K562 (cell line): ENCODE results near the gene TRDMT1. TPM values are rescaled to one million over a fixed set of nuclear protein-coding genes. Genes with fewer than 3 reads are reported as not detected.

ENCODE experiments used
- ATAC-seq: fragments of 200-7000 bp; cut with Tn5 transposase; 3 replicates; pipeline ENCODE4 v1.9.1; 2020; ENCODE audit warnings: moderate library complexity
- BruUV-seq: library from RNA; stranded (reverse); fragments of 400-500 nt; replicated peaks from 2 replicates; lab custom pipeline; 2021; lab: Mats Ljungman, UMichigan
- CTCF ChIA-PET: fragments of 300-600 bp; formaldehyde crosslinking; extraction: SDS; loops from one replicate; lab custom pipeline; 2021; ENCODE audit warnings: low intra/inter-chr PET ratio; lab: Yijun Ruan, JAX
- POLR2A ChIA-PET: fragments of 300-600, 350-650 bp; sonication (Branson Sonifier 250); formaldehyde crosslinking; extraction: SDS; loops from one replicate; lab custom pipeline; 2021; ENCODE audit warnings: antibody characterized with exemption, inconsistent platforms; lab: Yijun Ruan, JAX
- DNase-seq, 4 experiments: peaks; one replicate each; pipeline versions ENCODE4 v3.0.0 to v3.0.0-alpha.2; 2011 to 2018; ENCODE audit warnings: low spot score in 3 of 4, mixed read lengths in 3 of 4; ENCODE audit errors: extremely low read depth in 1 of 4
- FAIRE-seq: peaks from 2 replicates; lab custom pipeline; 2011; peaks lifted over from hg19 to GRCh38; lab: Jason Lieb, UNC
- H2AFZ ChIP-seq: 2 replicates; pipeline ENCODE4 v1.6.0; 2011; ENCODE audit warnings: low read depth, low read length, control low read depth, inconsistent platforms
- H3K27ac ChIP-seq: fragments of 200-600 bp; 3 replicates; pipeline ENCODE4 v1.8.0; 2011; ENCODE audit warnings: low read depth, mild to moderate bottlenecking, control low read depth, inconsistent platforms, low read length, moderate library complexity, mixed read lengths; ENCODE audit errors: extremely low read depth
- H3K27me3 ChIP-seq, 2 experiments: fragments of 300-600 bp in 1 of 2; 2 replicates in 1 of 2; 3 replicates in 1 of 2; pipeline versions ENCODE4 v1.6.0 to v1.8.0; 2011; ENCODE audit warnings: inconsistent platforms in 2 of 2, low read length in 2 of 2, mild to moderate bottlenecking in 1 of 2, mixed read lengths in 1 of 2, moderate library complexity in 1 of 2; ENCODE audit not compliant: control insufficient read depth in 2 of 2, insufficient read depth in 2 of 2
- H3K36me3 ChIP-seq: fragments of 300-600 bp; 3 replicates; pipeline ENCODE4 v1.8.0; 2011; ENCODE audit warnings: mild to moderate bottlenecking, low read length, inconsistent platforms; ENCODE audit not compliant: control insufficient read depth, insufficient read depth
- H3K4me1 ChIP-seq, 2 experiments: fragments of 200-600 bp in 1 of 2; replicated peaks in 1 of 2; 2 replicates in 1 of 2; 3 replicates in 1 of 2; pipeline versions ENCODE4 v1.5.1 to v1.8.0; 2011; ENCODE audit warnings: inconsistent platforms in 2 of 2, low read length in 2 of 2, mild to moderate bottlenecking in 1 of 2, mixed read lengths in 1 of 2, moderate library complexity in 1 of 2; ENCODE audit not compliant: control insufficient read depth in 2 of 2, insufficient read depth in 2 of 2
- H3K4me2 ChIP-seq: 2 replicates; pipeline ENCODE4 v1.6.1; 2011; ENCODE audit warnings: low read length, control low read depth, inconsistent platforms, mixed read lengths; ENCODE audit not compliant: insufficient read depth
- H3K4me3 ChIP-seq: fragments of 200-600 bp; sonication (generic), shearing (Covaris generic); 2 replicates; pipeline ENCODE4 v1.5.1; 2016; ENCODE audit warnings: control low read depth, inconsistent platforms
- H3K79me2 ChIP-seq: fragments of 200-600 bp; 3 replicates; pipeline ENCODE4 v1.8.0; 2011; ENCODE audit warnings: low read length, inconsistent platforms; ENCODE audit not compliant: control insufficient read depth, insufficient read depth
- H3K9ac ChIP-seq, 2 experiments: 2 replicates each; pipeline versions ENCODE4 v1.6.0 to v1.6.1; 2011; ENCODE audit warnings: low read depth in 2 of 2, low read length in 2 of 2, control low read depth in 1 of 2, inconsistent platforms in 1 of 2, mild to moderate bottlenecking in 1 of 2, mixed read lengths in 1 of 2; ENCODE audit not compliant: insufficient read depth in 1 of 2
- H3K9me1 ChIP-seq: one replicate; pipeline ENCODE4 v1.6.0; 2011; ENCODE audit warnings: inconsistent platforms, mild to moderate bottlenecking, low read length, moderate library complexity; ENCODE audit not compliant: control insufficient read depth, insufficient read depth
- H3K9me3 ChIP-seq: replicated peaks from 2 replicates; pipeline ENCODE4 v1.5.1; 2011; ENCODE audit warnings: low read depth, low read length, inconsistent platforms; ENCODE audit not compliant: control insufficient read depth, insufficient read depth
- H4K20me1 ChIP-seq: replicated peaks from 2 replicates; pipeline ENCODE4 v1.6.1; 2011; ENCODE audit warnings: low read length, inconsistent platforms, mixed read lengths; ENCODE audit not compliant: control insufficient read depth, insufficient read depth
- ARID1B ChIP-seq: fragments of 450-650 bp; IDR thresholded peaks from 2 replicates; pipeline ENCODE4 v1.6.1; 2016; ENCODE audit warnings: antibody characterized with exemption, mild to moderate bottlenecking, inconsistent platforms
- ATF7 ChIP-seq: fragments of 450-650 bp; IDR thresholded peaks from 2 replicates; pipeline ENCODE4 v1.7.1; 2014; ENCODE audit warnings: mild to moderate bottlenecking, moderate library complexity
- C11orf30 ChIP-seq: fragments of 450-650 bp; IDR thresholded peaks from 2 replicates; pipeline ENCODE4 v1.6.1; 2016; ENCODE audit warnings: low read depth, mild to moderate bottlenecking
- CEBPG ChIP-seq, 3 experiments: fragments of 200-800 bp in 1 of 3; sonication (Bioruptor generic) in 1 of 3; sonication (generic) in 1 of 3; formaldehyde crosslinking in 1 of 3; IDR thresholded peaks in 2 of 3; conservative IDR thresholded peaks in 1 of 3; 2 replicates each; pipeline versions ENCODE4 v1.6.1 to v1.8.0; 2016 to 2022; ENCODE audit warnings: missing compliant biosample characterization in 2 of 3, missing genetic modification characterization in 2 of 3, mild to moderate bottlenecking in 1 of 3, missing genetic modification reagents in 1 of 3
- EP400 ChIP-seq: fragments of 450-650 bp; IDR thresholded peaks from 2 replicates; pipeline ENCODE4 v1.6.1; 2017; ENCODE audit warnings: antibody characterized with exemption, mild to moderate bottlenecking, moderate library complexity
- HIVEP1 ChIP-seq: fragments of 250-450 bp; sonication (Bioruptor Pico); IDR thresholded peaks from 2 replicates; pipeline ENCODE4 v1.4.0; 2020; ENCODE audit warnings: mild to moderate bottlenecking
- JUN ChIP-seq, 2 experiments: sonication (generic) in 1 of 2; formaldehyde crosslinking in 1 of 2; IDR thresholded peaks; 2 replicates each; pipeline versions ENCODE4 v1.6.1 to v1.8.0; 2012 to 2022; ENCODE audit warnings: borderline replicate concordance in 2 of 2, mild to moderate bottlenecking in 2 of 2, improper control_type of control experiment in 1 of 2, low read depth in 1 of 2, low read length in 1 of 2, missing genetic modification reagents in 1 of 2
- JUND ChIP-seq, 2 experiments: IDR thresholded peaks; 2 replicates in 1 of 2; 3 replicates in 1 of 2; pipeline ENCODE4 v1.6.1; 2011; ENCODE audit warnings: borderline replicate concordance in 2 of 2, low read depth in 2 of 2, low read length in 2 of 2, improper control_type of control experiment in 1 of 2, missing biosample characterization in 1 of 2, missing genetic modification characterization in 1 of 2, missing genetic modification reagents in 1 of 2
- POLR2AphosphoS2 ChIP-seq: IDR thresholded peaks from 2 replicates; pipeline ENCODE4 v1.6.1; 2012; ENCODE audit warnings: low read length, improper control_type of control experiment
- RAD21 ChIP-seq, 2 experiments: fragments of 250-450 bp in 1 of 2; fragments of 450-650 bp in 1 of 2; sonication (Bioruptor Pico) in 1 of 2; formaldehyde crosslinking in 1 of 2; IDR thresholded peaks in 1 of 2; conservative IDR thresholded peaks in 1 of 2; 2 replicates each; pipeline versions ENCODE4 v1.4.0 to v1.8.0; 2020 to 2022; ENCODE audit warnings: mild to moderate bottlenecking in 2 of 2, moderate library complexity in 1 of 2
- SPI1 ChIP-seq: IDR thresholded peaks from 2 replicates; pipeline ENCODE4 v1.6.1; 2011; ENCODE audit warnings: low read depth, low read length, control low read depth, borderline replicate concordance
- TAF15 ChIP-seq: fragments of 200-400 bp; formaldehyde crosslinking; IDR thresholded peaks from 2 replicates; pipeline ENCODE4 v1.6.1; 2017; ENCODE audit warnings: mild to moderate bottlenecking, low read depth, low read length, moderate library complexity
- TBP ChIP-seq: optimal IDR thresholded peaks from 2 replicates; pipeline ENCODE3; 2011; ENCODE audit warnings: low read depth, low read length, improper control_type of control experiment
- U2AF2 ChIP-seq: fragments of 200-400 bp; formaldehyde crosslinking; optimal IDR thresholded peaks from 2 replicates; pipeline ENCODE3; 2017; ENCODE audit warnings: low read depth, mild to moderate bottlenecking, low read length
- XRCC3 ChIP-seq: fragments of 450-650 bp; IDR thresholded peaks from 2 replicates; pipeline ENCODE4 v1.6.1; 2017; ENCODE audit warnings: mild to moderate bottlenecking, moderate library complexity
- ZBTB17 ChIP-seq: fragments of 450-650 bp; formaldehyde crosslinking; IDR thresholded peaks from 2 replicates; pipeline ENCODE4 v1.4.0; 2020; ENCODE audit warnings: mild to moderate bottlenecking
- ZNF324 ChIP-seq: fragments of 250-450 bp; sonication (Bioruptor Pico); IDR thresholded peaks from 2 replicates; pipeline ENCODE4 v1.4.0; 2020; ENCODE audit warnings: mild to moderate bottlenecking
- in situ Hi-C: fragments of 300-500 bp; cut with MboI; formaldehyde crosslinking; loops from 4 replicates; pipeline ENCODE4 v1.15.0; 2018; ENCODE audit warnings: inconsistent platforms, mixed read lengths
- intact Hi-C: fragments of 100-400 bp; cut with micrococcal nuclease; formaldehyde crosslinking; loops from 2 replicates; pipeline ENCODE4 v1.14.2; 2022
- polyA plus RNA-seq, 8 experiments: library from polyadenylated mRNA; depleted of rRNA in 4 of 8; stranded (reverse) in 5 of 8; unstranded in 3 of 8; fragments of >200 nt; fragmentation: Nextera tagmentation in 2 of 8; fragmentation: Illumina TruSeq in 1 of 8; extraction: Ambion mirVana in 2 of 8; extraction: Trizol in 1 of 8; gene quantifications; 2 replicates each; pipeline versions ENCODE4 v1.2.1 to v1.2.3, GENCODE V29; 2011 to 2014; ENCODE audit warnings: inconsistent platforms in 1 of 8, missing spikeins in 1 of 8
- total RNA-seq, 7 experiments: library from RNA; depleted of rRNA in 6 of 7; stranded (reverse); fragments of >200 nt in 6 of 7; fragmentation: Illumina TruSeq in 2 of 7; extraction: Trizol in 2 of 7; gene quantifications; 2 replicates each; pipeline versions ENCODE4 v1.2.1 to v1.2.3, GENCODE V29; 2011 to 2021; ENCODE audit warnings: low replicate concordance in 1 of 7
- TF ChIP-seq, protein P1 (sequence below): sonication (generic); formaldehyde crosslinking; IDR thresholded peaks from 2 replicates; pipeline ENCODE4 v1.9.0; 2022; ENCODE audit warnings: mild to moderate bottlenecking, missing genetic modification reagents
- TF ChIP-seq, protein P2 (sequence below): sonication (generic); formaldehyde crosslinking; IDR thresholded peaks from 2 replicates; pipeline ENCODE4 v1.9.0; 2022; ENCODE audit warnings: mild to moderate bottlenecking, missing genetic modification reagents

TRDMT1 gene
- total and polyA plus RNA-seq, 9 of the 15 experiments (the other 6 are each of a cell fraction or from before 2014, with no cell fraction given): 5.4 to 12.6 (median 9.3) TPM

- TF ChIP-seq POLR2AphosphoS2 (no peak), ATF7 (peak; percentile 79), HIVEP1 (CRISPR knock-in tag) (no peak), CEBPG (CRISPR knock-in tag; IDR thresholded peaks at IDR 0.05) (no peak), CEBPG (tag; conservative IDR thresholded peaks at IDR 0.05 in 1 of 2, IDR thresholded peaks at IDR 0.05 in 1 of 2) (0 out of 4 replicates have a peak, but pooled peaks of 1 of the 2 experiments have one; percentile 32), JUN (IDR thresholded peaks at IDR 0.05; ENCODE audit: borderline replicate concordance, low read depth, low read length) (peak; percentile 51; the same call in 1 of the 2 replicates), JUN (CRISPR knock-in tag; IDR thresholded peaks at IDR 0.05; ENCODE audit: borderline replicate concordance) (no peak)
- TF ChIP-seq, protein P1, sequence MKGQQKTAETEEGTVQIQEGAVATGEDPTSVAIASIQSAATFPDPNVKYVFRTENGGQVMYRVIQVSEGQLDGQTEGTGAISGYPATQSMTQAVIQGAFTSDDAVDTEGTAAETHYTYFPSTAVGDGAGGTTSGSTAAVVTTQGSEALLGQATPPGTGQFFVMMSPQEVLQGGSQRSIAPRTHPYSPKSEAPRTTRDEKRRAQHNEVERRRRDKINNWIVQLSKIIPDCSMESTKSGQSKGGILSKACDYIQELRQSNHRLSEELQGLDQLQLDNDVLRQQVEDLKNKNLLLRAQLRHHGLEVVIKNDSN (CRISPR knock-in tag): no peak
These were observed 12.3 kb upstream of the TRDMT1 start (continued) for GRCh38 chr10:17213646-17214349.

- Histone ChIP-seq H3K36me3 (no peaks in the 10 kb centered on the region), H2AFZ (peak overlapping the region; percentile 56), H3K4me2 (no peak overlapping the region), H4K20me1 (no peaks in the 10 kb centered on the region), H3K9me3 (no peaks in the 10 kb centered on the region), H3K79me2 (0 out of 3 replicates have a peak, but pooled peaks cover 2% of the 10 kb centered on the region), H3K4me1 (peaks cover 5 to 53% of the 10 kb centered on the region in 2 experiments), H3K9ac (no peak overlapping the region), H3K4me3 (no peak overlapping the region), H3K27ac (peak overlapping the region; percentile 23; the same call in 2 of the 3 replicates), H3K9me1 (no peaks in the 10 kb centered on the region), H3K27me3 (no peaks in the 10 kb centered on the region)
- in situ Hi-C loops: no loop called here
- CTCF ChIA-PET: no interaction called here
- intact Hi-C loops: no loop called here
- no TSS peak for BruUV-seq
- ATAC-seq: peak; percentile 53
- DNase-seq: peak in 2 of 4 experiments; percentile 30 to 62
- POLR2A ChIA-PET: interaction anchor here (0.8 to 2.8 kb wide), 4 partner anchors 10 to 17 kb away, joined by 3 to 17 read pairs (median 7); partner anchors contain the start of genes TRDMT1 and VIM
- peak; percentile 61 for FAIRE-seq
- TF ChIP-seq TAF15 (no peak), ZNF324 (no peak), JUND (IDR thresholded peaks at IDR 0.05; ENCODE audit: borderline replicate concordance, low read depth, low read length) (no peak), JUND (tag; IDR thresholded peaks at IDR 0.05; ENCODE audit: borderline replicate concordance, low read depth, low read length) (peak; percentile 55; the same call in 1 of the 3 replicates), U2AF2 (no peak), TBP (peak; percentile 20), EP400 (peak; percentile 12; the same call in 1 of the 2 replicates), ARID1B (peak; percentile 54; the same call in 1 of the 2 replicates), ZBTB17 (no peak), C11orf30 (peak; percentile 83), SPI1 (peak; percentile 86; the same call in 1 of the 2 replicates), XRCC3 (no peak), RAD21 (CRISPR knock-in tag; conservative IDR thresholded peaks at IDR 0.05 in 1 of 2, IDR thresholded peaks at IDR 0.05 in 1 of 2) (peak in 1 of 2 experiments; percentile 15; a peak in 1 of 4 replicates)
- TF ChIP-seq, protein P2, sequence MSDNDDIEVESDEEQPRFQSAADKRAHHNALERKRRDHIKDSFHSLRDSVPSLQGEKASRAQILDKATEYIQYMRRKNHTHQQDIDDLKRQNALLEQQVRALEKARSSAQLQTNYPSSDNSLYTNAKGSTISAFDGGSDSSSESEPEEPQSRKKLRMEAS (CRISPR knock-in tag): no peak
These were observed 11.3 kb upstream of the TRDMT1 start for GRCh38 chr10:17212802-17213221.
